ENCODE measurements around the gene ZBTB7C.
A peak's percentile ranks its signal among the peaks of the same experiment; 100 is the strongest.

- TF ChIP-seq CHD2 (IDR thresholded peaks at IDR 0.05; ENCODE audit: low read length, partially characterized antibody): no peak
- TF ChIP-seq USF2 (IDR thresholded peaks at IDR 0.05): no peak
- TF ChIP-seq MYC (IDR thresholded peaks at IDR 0.05; ENCODE audit: borderline replicate concordance, low read length): peak; percentile 54; the same call in 1 of the 2 replicates
- peak; percentile 96 for TF ChIP-seq MAX (IDR thresholded peaks at IDR 0.05)
- TF ChIP-seq CTCF (IDR thresholded peaks at IDR 0.05): no peak
- TF ChIP-seq RFX5 (IDR thresholded peaks at IDR 0.05): no peak
Observed at GRCh38 chr18:48002933-48003365, 406.2 kb downstream of the ZBTB7C start.

All from A549 (cell line).